B cell (primary cell): ENCODE measurements around the gene NTRK3.

Experiments
- CTCF ChIP-seq: fragments of 200-600 bp; IDR thresholded peaks from one replicate; pipeline ENCODE4 v1.8.0; 2022; ENCODE audit warnings: antibody characterized with exemption, mild to moderate bottlenecking
- EZH2 ChIP-seq: IDR thresholded peaks from 2 replicates; pipeline ENCODE4 v1.6.1; 2012; ENCODE audit warnings: borderline replicate concordance, low read depth, mild to moderate bottlenecking, moderate library complexity, low read length; ENCODE audit not compliant: insufficient read depth, poor library complexity, severe bottlenecking

- no peak for TF ChIP-seq EZH2
- TF ChIP-seq CTCF, result no peak
These were observed 103.9 kb downstream of the NTRK3 start for GRCh38 chr15:88152672-88153071.
